ENCODE results near the gene ZNF385B. TPM values are rescaled to one million over a fixed set of nuclear protein-coding genes. Genes with fewer than 3 reads are reported as not detected.

Gene ZNF385B
- total and polyA plus RNA-seq, 8 donors = 4.6 to 51.3 (median 6.1) TPM

- H3K27me3 ChIP-seq = peaks cover 0 to 6% of the 10 kb centered on the region in 2 donors
- H3K27ac ChIP-seq = no peak overlapping the region
- no peaks in the 10 kb centered on the region for H3K9me3 ChIP-seq
- no peaks in the 10 kb centered on the region for H3K36me3 ChIP-seq
- DNase-seq (no peak), ATAC-seq (no peak)
- TF ChIP-seq, protein P1, sequence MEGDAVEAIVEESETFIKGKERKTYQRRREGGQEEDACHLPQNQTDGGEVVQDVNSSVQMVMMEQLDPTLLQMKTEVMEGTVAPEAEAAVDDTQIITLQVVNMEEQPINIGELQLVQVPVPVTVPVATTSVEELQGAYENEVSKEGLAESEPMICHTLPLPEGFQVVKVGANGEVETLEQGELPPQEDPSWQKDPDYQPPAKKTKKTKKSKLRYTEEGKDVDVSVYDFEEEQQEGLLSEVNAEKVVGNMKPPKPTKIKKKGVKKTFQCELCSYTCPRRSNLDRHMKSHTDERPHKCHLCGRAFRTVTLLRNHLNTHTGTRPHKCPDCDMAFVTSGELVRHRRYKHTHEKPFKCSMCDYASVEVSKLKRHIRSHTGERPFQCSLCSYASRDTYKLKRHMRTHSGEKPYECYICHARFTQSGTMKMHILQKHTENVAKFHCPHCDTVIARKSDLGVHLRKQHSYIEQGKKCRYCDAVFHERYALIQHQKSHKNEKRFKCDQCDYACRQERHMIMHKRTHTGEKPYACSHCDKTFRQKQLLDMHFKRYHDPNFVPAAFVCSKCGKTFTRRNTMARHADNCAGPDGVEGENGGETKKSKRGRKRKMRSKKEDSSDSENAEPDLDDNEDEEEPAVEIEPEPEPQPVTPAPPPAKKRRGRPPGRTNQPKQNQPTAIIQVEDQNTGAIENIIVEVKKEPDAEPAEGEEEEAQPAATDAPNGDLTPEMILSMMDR (IDR thresholded peaks at IDR 0.05) = no peak
- no peak overlapping the region for H3K4me3 ChIP-seq
- H3K4me1 ChIP-seq = no peaks in the 10 kb centered on the region
- intact Hi-C loops (cut with DNase I) = no loop called here
Observed at GRCh38 chr2:179432751-179433150, 428.7 kb downstream of the ZNF385B start.

GRCh38 chr2:179429597-179429996 lies 431.8 kb downstream of the ZNF385B start:
- H3K9me3 ChIP-seq = no peaks in the 10 kb centered on the region
- DNase-seq (no peak), ATAC-seq (no peak)
- TF ChIP-seq, protein P1 (IDR thresholded peaks at IDR 0.05) = no peak
- H3K4me3 ChIP-seq = no peak overlapping the region
- H3K27me3 ChIP-seq = peaks cover 0 to 6% of the 10 kb centered on the region in 2 donors
- H3K36me3 ChIP-seq = no peaks in the 10 kb centered on the region
- no peaks in the 10 kb centered on the region for H3K4me1 ChIP-seq
- no peak overlapping the region for H3K27ac ChIP-seq
- intact Hi-C loops (cut with DNase I) = loop anchor here in 1 of 2 donors (10.0 kb wide), 1 partner anchor 315 kb away; no protein-coding TSS in a partner anchor

DNA sequence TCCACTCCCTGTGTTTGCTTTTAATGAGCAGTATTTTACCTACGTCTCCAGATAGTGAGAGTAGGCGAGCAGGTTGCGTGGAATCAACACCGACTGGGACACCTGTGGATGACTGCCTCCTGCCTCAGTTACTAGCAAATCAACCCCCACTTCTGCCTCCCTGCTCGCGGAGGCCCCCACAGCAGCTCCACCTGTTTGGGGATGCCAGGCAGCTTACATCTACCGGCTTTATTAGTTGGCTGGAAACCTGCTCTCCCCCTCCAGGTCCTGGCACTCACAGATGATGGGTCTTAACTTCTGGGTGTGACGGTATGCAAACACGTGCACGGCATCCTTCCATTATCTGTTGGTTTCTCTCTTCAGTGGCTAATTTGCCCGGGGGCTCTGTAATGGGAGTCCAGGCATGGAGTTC lies 432.3 kb downstream of the ZNF385B start:
- intact Hi-C loops (cut with DNase I) = loop anchor here in 1 of 2 donors (10.0 kb wide), 1 partner anchor 316 kb away; no protein-coding TSS in a partner anchor
- Histone ChIP-seq H3K27ac (no peak overlapping the region), H3K9me3 (no peaks in the 10 kb centered on the region), H3K27me3 (peaks cover 0 to 6% of the 10 kb centered on the region in 2 donors), H3K36me3 (no peaks in the 10 kb centered on the region), H3K4me3 (no peak overlapping the region), H3K4me1 (no peaks in the 10 kb centered on the region)
- DNase-seq (no peak), ATAC-seq (no peak)
- TF ChIP-seq, protein P1 (IDR thresholded peaks at IDR 0.05) = no peak

DNA sequence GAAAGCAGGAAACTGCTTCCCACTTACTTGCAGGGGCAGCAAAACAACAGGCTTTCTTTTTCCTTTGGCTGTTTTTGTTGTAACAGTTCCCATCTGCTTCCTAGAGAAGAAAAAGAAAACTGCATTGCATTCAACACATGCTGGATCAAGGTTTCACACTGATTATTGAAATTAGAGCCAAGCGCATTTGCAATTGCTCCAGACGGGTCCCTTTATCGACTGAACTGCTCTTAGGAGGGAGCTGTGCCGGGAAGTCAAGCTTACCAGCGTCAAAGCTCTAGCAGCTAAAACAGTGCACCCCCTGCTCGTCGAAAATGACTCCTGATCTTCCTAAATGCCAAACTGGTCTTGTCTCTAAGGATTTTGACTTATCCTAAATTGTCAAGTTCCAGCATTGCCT lies 432.8 kb downstream of the ZNF385B start:
- H3K9me3 ChIP-seq = no peaks in the 10 kb centered on the region
- H3K27me3 ChIP-seq = peaks cover 0 to 6% of the 10 kb centered on the region in 2 donors

DNA sequence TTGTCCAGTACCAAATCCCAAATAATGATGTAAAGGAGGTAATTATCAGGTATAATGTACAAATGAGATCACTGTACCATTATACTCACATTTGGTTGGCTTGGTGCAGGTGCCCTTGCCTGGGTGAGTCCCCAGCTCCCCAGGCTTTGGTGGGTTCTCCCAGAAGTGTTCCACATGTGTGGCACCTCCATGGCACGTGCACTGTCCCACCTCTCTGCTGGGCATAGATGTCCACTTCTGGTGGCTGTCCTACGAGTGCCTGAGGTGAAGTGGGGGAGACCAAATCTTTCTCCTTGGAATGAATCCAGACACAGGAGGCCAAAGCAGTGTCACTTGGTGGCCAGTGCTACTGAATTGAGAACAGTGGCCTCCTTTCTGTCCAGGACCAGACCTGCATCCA lies 434.3 kb downstream of the ZNF385B start:
- intact Hi-C loops (cut with DNase I) = loop anchor here in 1 of 2 donors (10.0 kb wide), 1 partner anchor 318 kb away; no protein-coding TSS in a partner anchor
- DNase-seq = no peak
- H3K27ac ChIP-seq = no peak overlapping the region
- TF ChIP-seq, protein P1 (IDR thresholded peaks at IDR 0.05) = no peak
- ATAC-seq = no peak
- H3K4me3 ChIP-seq = no peak overlapping the region
- no peaks in the 10 kb centered on the region for H3K9me3 ChIP-seq
- no peaks in the 10 kb centered on the region for H3K4me1 ChIP-seq
- H3K36me3 ChIP-seq = no peaks in the 10 kb centered on the region
- H3K27me3 ChIP-seq = peaks cover 0 to 6% of the 10 kb centered on the region in 2 donors

More for the DNA sequence above, 432.8 kb downstream of the ZNF385B start:
- ATAC-seq (no peak), DNase-seq (peak in 1 of 4 donors; percentile 16)
- Histone ChIP-seq H3K4me3 (no peak overlapping the region), H3K36me3 (no peaks in the 10 kb centered on the region), H3K4me1 (no peaks in the 10 kb centered on the region), H3K27ac (no peak overlapping the region)
- TF ChIP-seq, protein P1 (IDR thresholded peaks at IDR 0.05) = no peak
- intact Hi-C loops (cut with DNase I) = loop anchor here in 1 of 2 donors (10.0 kb wide), 1 partner anchor 316 kb away; no protein-coding TSS in a partner anchor
